ENCODE measurements around the gene TMOD2. TPM values are rescaled to one million over a fixed set of nuclear protein-coding genes. Genes with fewer than 3 reads are reported as not detected.
A peak's percentile ranks its signal among the peaks of the same experiment; 100 is the strongest.

Gene TMOD2
- total RNA-seq, 1 donor from 2014 or later, result 4.1 TPM

GRCh38 chr15:51757450-51757849 is 6.1 kb downstream of the TMOD2 start:
- no peak for DNase-seq (ENCODE audit: low read depth)
- Histone ChIP-seq H3K4me3 (ENCODE audit: low read depth, low read length) (no peak overlapping the region), H3K36me3 (ENCODE audit: control insufficient read depth, insufficient read depth, low read length) (no peaks in the 10 kb centered on the region), H3K27me3 (ENCODE audit: control insufficient read depth, insufficient read depth, low read length) (no peaks in the 10 kb centered on the region)
- TF ChIP-seq, protein P1, sequence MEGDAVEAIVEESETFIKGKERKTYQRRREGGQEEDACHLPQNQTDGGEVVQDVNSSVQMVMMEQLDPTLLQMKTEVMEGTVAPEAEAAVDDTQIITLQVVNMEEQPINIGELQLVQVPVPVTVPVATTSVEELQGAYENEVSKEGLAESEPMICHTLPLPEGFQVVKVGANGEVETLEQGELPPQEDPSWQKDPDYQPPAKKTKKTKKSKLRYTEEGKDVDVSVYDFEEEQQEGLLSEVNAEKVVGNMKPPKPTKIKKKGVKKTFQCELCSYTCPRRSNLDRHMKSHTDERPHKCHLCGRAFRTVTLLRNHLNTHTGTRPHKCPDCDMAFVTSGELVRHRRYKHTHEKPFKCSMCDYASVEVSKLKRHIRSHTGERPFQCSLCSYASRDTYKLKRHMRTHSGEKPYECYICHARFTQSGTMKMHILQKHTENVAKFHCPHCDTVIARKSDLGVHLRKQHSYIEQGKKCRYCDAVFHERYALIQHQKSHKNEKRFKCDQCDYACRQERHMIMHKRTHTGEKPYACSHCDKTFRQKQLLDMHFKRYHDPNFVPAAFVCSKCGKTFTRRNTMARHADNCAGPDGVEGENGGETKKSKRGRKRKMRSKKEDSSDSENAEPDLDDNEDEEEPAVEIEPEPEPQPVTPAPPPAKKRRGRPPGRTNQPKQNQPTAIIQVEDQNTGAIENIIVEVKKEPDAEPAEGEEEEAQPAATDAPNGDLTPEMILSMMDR (IDR thresholded peaks at IDR 0.05; ENCODE audit: insufficient read depth, low read length, poor library complexity, severe bottlenecking), result no peak

DNA sequence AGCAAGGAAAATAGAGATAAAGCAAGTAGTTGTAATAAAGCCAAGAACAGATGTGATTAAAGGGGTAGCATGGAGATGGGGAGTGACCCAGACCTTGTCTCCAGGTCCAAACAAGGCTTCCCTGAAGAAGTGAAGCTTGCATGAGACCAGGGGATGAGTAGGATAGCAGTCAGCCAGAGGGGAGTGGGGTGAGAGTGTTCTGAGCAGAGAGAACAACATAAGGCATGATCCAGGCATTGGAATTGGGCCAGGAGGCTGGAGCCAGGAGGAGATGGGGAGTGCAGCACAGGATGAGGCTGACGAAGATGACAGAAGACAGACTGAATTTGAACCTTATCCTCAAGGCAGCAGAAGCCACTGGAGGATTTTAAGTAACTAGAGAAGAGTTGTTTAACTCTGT is 7.2 kb downstream of the TMOD2 start:
- Histone ChIP-seq H3K4me3 (ENCODE audit: low read depth, low read length) (no peak overlapping the region), H3K27me3 (ENCODE audit: control insufficient read depth, insufficient read depth, low read length) (no peaks in the 10 kb centered on the region), H3K36me3 (ENCODE audit: control insufficient read depth, insufficient read depth, low read length) (no peaks in the 10 kb centered on the region)
- DNase-seq (ENCODE audit: low read depth), result no peak
- TF ChIP-seq, protein P1 (IDR thresholded peaks at IDR 0.05; ENCODE audit: insufficient read depth, low read length, poor library complexity, severe bottlenecking), result no peak

DNA sequence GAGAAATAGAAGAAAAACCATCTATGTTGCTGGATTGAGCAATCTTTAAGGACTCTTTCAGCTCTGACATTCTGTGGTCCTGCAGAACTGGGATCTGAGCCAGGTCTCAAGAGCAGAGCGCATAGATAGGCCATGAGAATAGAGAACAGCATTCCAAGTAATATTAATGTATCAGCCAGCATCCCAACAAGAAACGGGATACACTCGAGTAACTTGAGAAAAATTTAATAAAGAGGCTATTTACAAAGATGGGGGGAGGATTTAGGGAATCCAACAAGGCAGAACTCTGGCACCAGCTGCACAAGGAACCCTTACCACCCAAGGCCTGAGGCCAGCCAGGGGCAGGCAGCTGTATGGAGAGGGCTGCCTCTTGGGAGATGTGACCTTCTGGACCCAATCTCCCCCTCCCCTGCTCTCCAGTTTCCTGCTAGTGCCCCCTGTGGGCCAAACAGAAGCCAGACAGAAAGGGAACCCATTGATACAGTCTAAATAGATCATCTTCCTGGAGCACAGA is 8.2 kb downstream of the TMOD2 start:
- Histone ChIP-seq H3K36me3 (ENCODE audit: control insufficient read depth, insufficient read depth, low read length) (no peaks in the 10 kb centered on the region), H3K4me3 (ENCODE audit: low read depth, low read length) (no peak overlapping the region), H3K27me3 (ENCODE audit: control insufficient read depth, insufficient read depth, low read length) (no peaks in the 10 kb centered on the region)
- no peak for DNase-seq (ENCODE audit: low read depth)
- TF ChIP-seq, protein P1 (IDR thresholded peaks at IDR 0.05; ENCODE audit: insufficient read depth, low read length, poor library complexity, severe bottlenecking), result peak; percentile 4

DNA sequence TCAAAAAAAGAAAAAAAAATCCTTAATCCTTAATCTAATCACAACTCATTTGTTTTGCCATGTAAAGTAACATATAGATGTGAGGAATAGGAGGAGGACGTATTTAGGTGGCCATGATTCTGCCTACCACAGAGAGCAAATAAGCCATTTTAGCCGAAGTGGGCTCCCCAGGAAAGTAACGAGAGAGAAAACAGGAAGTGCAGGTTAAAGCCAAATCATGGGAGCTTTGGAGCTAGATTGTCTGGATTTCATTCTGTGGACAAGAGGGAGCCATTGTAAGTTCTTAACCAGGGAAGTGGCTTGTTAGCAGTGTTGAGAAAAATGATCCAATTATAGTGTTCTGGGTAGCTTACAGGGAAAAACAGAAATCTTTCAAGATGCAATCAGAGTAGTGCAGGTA is 9.4 kb downstream of the TMOD2 start:
- no peaks in the 10 kb centered on the region for H3K27me3 ChIP-seq (ENCODE audit: control insufficient read depth, insufficient read depth, low read length)
- DNase-seq (ENCODE audit: low read depth), result no peak
- no peaks in the 10 kb centered on the region for H3K36me3 ChIP-seq (ENCODE audit: control insufficient read depth, insufficient read depth, low read length)
- TF ChIP-seq, protein P1 (IDR thresholded peaks at IDR 0.05; ENCODE audit: insufficient read depth, low read length, poor library complexity, severe bottlenecking), result no peak
- H3K4me3 ChIP-seq (ENCODE audit: low read depth, low read length), result no peak overlapping the region

- no peak for DNase-seq (ENCODE audit: low read depth)
- H3K36me3 ChIP-seq (ENCODE audit: control insufficient read depth, insufficient read depth, low read length), result no peaks in the 10 kb centered on the region
- no peaks in the 10 kb centered on the region for H3K27me3 ChIP-seq (ENCODE audit: control insufficient read depth, insufficient read depth, low read length)
- no peak overlapping the region for H3K4me3 ChIP-seq (ENCODE audit: low read depth, low read length)
- TF ChIP-seq, protein P1 (IDR thresholded peaks at IDR 0.05; ENCODE audit: insufficient read depth, low read length, poor library complexity, severe bottlenecking), result no peak
These were observed 14.4 kb downstream of the TMOD2 start for GRCh38 chr15:51765751-51766150.

DNA sequence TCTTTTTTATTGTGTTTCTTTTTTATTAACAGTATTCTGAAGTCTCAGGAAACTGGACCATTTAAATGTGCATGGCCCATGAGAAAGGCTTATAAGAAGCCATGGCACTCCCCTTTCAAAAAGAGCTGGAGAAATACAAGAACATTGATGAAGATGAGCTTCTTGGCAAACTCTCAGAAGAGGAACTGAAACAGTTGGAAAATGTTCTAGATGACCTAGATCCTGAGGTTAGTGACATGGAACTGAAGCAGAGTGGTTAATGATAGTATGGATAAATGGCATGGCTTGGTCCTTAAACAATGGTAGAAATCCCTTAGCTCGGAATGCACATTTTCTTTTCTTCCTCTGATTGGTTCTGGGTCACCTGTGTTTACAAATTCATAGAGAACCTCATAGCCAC is 14.9 kb downstream of the TMOD2 start:
- TF ChIP-seq, protein P1 (IDR thresholded peaks at IDR 0.05; ENCODE audit: insufficient read depth, low read length, poor library complexity, severe bottlenecking), result no peak
- no peaks in the 10 kb centered on the region for H3K27me3 ChIP-seq (ENCODE audit: control insufficient read depth, insufficient read depth, low read length)
- no peak overlapping the region for H3K4me3 ChIP-seq (ENCODE audit: low read depth, low read length)
- no peak for DNase-seq (ENCODE audit: low read depth)
- no peaks in the 10 kb centered on the region for H3K36me3 ChIP-seq (ENCODE audit: control insufficient read depth, insufficient read depth, low read length)
